Measurements from ENCODE around the gene CCDC187.

- TF ChIP-seq CTCF (conservative IDR thresholded peaks at IDR 0.05; ENCODE audit: low read depth, low read length): no peak
- no peak for TF ChIP-seq ELK1 (IDR thresholded peaks at IDR 0.05; ENCODE audit: borderline replicate concordance, low read depth, low read length)
- TF ChIP-seq POLR2A (IDR thresholded peaks at IDR 0.05; ENCODE audit: low read depth, low read length): no peak
- peak; percentile 49; the same call in 1 of the 2 replicates for TF ChIP-seq FOS (IDR thresholded peaks at IDR 0.05; ENCODE audit: low read depth, low read length)
- no peak for TF ChIP-seq RFX5 (IDR thresholded peaks at IDR 0.05; ENCODE audit: low read depth, low read length)
- TF ChIP-seq CEBPB (IDR thresholded peaks at IDR 0.05; ENCODE audit: low read depth, low read length): 0 out of 2 replicates have a peak, but pooled peaks have one; percentile 7
- peak; percentile 93 for TF ChIP-seq USF2 (IDR thresholded peaks at IDR 0.05; ENCODE audit: low read depth, low read length)
- peak; percentile 77 for TF ChIP-seq RCOR1 (IDR thresholded peaks at IDR 0.05; ENCODE audit: insufficient replicate concordance, low read length)
- TF ChIP-seq BHLHE40 (IDR thresholded peaks at IDR 0.05; ENCODE audit: low read depth, low read length): peak; percentile 68
- no peak for TF ChIP-seq RAD21 (IDR thresholded peaks at IDR 0.05; ENCODE audit: low read length)
- TF ChIP-seq CHD1 (IDR thresholded peaks at IDR 0.05; ENCODE audit: low read depth, low read length): no peak
- TF ChIP-seq SMC3 (IDR thresholded peaks at IDR 0.05; ENCODE audit: low read depth, low read length): no peak
These were observed 22.3 kb upstream of the CCDC187 start for GRCh38 chr9:136326061-136326760.
